HG03103 (cell line): ENCODE data around the gene PRDX1.
"Not testable (repeated sequence)": the region's sequence is repeated elsewhere in the genome, so short reads cannot be mapped to it uniquely, and the experiment has no call there.

Experiments used
- ATAC-seq: cut with Tn5 transposase; IDR thresholded peaks from one replicate; pipeline ENCODE4 v1.9.1; 2021; ENCODE audit warnings: low read depth; ENCODE audit not compliant: unreplicated experiment

The PRDX1 gene

DNA sequence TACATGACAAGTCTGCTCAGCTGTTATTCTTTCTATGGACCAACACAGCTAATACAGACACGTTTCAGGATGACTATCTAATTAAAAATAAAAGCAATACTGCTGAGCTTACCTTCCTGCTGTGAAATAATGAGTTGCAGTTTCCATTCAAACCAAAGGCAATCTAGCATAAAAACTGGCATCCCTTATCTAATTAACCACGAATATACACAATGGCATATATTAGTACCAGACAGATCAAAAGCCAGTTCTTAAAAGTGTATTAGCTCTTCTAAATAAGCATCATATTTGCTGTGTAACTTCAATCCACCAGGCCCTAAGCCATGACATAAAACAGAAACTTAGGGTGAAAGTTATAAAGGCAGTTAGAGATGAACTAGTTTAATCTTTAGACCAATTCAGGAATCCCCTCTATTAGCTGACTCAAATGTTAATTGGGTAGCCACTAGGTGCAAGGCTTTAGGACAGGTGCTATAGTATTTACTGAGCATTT lies 51.3 kb downstream of the PRDX1 start:
- ATAC-seq, result no peak

DNA sequence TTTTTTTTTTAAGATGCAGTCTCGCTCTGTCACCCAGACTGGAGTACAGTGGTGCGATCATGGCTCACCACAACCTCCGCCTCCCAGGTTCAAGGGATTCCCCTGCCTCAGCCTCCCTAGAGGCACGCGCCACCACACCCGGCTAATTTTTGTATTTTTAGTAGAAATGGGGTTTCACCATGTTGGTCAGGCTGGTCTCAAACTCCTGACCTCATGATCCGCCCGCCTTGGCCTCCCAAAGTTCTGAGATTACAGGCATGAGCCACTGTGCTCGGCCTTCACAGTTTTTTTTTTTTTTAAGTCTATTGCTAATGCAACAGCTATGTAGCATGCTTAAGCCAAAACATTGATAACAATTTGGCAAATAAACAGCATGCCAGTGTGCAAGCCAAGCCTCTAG lies 54.3 kb downstream of the PRDX1 start:
- not testable (repeated sequence) for ATAC-seq

DNA sequence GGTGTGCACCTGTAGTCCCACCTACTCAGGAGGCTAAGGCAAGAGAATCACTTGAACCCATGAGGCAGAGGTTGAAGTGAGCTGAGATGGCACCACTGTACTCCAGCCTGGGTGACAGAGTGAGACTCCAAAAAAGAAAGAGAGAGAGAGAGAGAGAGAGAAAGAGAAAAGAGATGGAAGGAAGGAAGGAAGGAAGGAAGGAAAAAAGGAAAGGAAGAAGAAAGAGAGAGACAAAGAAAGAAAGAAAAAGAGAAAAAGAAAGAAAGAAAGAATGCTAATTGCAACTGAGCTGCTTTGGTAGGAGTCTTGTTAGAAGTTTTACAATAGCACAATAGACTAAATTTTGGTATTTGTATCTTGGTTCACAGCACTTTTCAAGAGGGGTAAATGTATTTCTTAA lies 56.4 kb downstream of the PRDX1 start:
- no peak for ATAC-seq
